ENCODE data around the gene RAB31.

Gene RAB31, protein sequence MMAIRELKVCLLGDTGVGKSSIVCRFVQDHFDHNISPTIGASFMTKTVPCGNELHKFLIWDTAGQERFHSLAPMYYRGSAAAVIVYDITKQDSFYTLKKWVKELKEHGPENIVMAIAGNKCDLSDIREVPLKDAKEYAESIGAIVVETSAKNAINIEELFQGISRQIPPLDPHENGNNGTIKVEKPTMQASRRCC

DNA sequence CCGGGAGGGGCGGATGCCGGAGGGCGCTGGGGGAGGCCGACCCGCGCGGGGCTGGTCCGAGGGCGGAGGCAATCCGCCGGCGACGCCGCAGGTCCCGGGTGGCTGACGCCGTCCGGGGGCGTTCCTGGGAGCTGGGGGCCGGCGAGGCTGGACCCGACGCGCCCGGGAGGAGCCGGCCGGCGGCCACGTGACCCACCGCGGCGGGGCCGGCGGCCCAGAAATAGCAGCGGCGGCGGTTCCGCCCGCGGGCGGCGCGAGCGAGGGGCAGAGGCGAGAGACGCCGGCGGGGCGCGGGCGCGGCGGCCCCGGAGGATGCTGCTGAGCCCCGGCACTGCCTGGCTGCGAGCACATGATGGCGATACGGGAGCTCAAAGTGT, at the start of gene RAB31:
Gene RAB31, plus strand, starts transcription at position 245 of the 377 bp plus-strand sequence. Its CDS starts 105 bp downstream, at position 350.
- no peak for DNase-seq (ENCODE audit: extremely low read depth, low read depth)
- TF ChIP-seq, protein P1, sequence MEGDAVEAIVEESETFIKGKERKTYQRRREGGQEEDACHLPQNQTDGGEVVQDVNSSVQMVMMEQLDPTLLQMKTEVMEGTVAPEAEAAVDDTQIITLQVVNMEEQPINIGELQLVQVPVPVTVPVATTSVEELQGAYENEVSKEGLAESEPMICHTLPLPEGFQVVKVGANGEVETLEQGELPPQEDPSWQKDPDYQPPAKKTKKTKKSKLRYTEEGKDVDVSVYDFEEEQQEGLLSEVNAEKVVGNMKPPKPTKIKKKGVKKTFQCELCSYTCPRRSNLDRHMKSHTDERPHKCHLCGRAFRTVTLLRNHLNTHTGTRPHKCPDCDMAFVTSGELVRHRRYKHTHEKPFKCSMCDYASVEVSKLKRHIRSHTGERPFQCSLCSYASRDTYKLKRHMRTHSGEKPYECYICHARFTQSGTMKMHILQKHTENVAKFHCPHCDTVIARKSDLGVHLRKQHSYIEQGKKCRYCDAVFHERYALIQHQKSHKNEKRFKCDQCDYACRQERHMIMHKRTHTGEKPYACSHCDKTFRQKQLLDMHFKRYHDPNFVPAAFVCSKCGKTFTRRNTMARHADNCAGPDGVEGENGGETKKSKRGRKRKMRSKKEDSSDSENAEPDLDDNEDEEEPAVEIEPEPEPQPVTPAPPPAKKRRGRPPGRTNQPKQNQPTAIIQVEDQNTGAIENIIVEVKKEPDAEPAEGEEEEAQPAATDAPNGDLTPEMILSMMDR (IDR thresholded peaks at IDR 0.05; ENCODE audit: low read depth, low read length) = no peak; the same call in 1 of the 2 replicates

- TF ChIP-seq, protein P1 (IDR thresholded peaks at IDR 0.05; ENCODE audit: low read depth, low read length) = no peak
- no peak for DNase-seq (ENCODE audit: extremely low read depth, low read depth)
Measured at GRCh38 chr18:9659499-9660375, 48.4 kb upstream of the RAB31 start.

DNA sequence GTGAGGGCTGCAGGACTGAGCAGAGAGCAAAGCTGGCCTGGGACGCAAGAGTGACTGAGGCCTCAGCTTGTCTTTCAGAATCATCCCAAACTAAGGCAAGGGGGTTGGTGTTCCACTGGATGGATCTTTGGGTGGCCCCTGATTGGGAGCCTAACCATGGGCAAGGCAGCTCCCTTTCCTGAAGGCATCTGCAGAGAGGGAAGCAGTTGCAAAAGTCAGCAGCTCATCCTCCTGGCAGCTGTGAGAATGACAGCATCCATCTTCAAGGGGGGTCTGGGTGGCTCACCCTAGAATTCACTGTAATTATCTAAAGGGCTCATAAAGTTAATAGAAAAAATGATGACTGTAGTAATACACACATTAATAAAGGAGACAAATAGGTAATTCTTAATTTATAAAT, 46.5 kb upstream of the RAB31 start:
- DNase-seq (ENCODE audit: extremely low read depth, low read depth) = no peak
- TF ChIP-seq, protein P1 (IDR thresholded peaks at IDR 0.05; ENCODE audit: low read depth, low read length) = peak; percentile 34

DNA sequence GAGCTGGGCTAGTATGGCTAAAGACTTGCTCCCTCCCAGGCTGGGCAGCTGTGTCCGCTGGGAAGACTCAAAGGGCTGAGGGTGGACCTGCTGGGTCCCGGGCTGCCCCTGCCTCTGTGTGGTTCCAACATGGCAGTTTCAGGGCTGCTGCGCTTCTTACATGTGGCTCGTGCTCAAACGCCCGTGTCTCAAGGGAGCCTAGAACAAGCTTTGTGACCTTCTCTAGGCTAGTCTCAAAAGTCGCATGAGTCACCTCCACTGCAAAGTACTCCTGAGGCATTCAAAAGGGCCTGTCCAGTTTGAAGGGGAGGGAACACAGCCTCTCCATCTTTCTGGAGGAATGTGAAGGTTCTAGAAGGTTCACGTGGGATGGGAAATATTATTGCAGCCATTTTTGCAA, 44.7 kb upstream of the RAB31 start:
- TF ChIP-seq, protein P1 (IDR thresholded peaks at IDR 0.05; ENCODE audit: low read depth, low read length) = no peak
- no peak for DNase-seq (ENCODE audit: extremely low read depth, low read depth)

- no peak for DNase-seq (ENCODE audit: extremely low read depth, low read depth)
- TF ChIP-seq, protein P1 (IDR thresholded peaks at IDR 0.05; ENCODE audit: low read depth, low read length) = no peak
Measured at GRCh38 chr18:9665314-9665713, 42.8 kb upstream of the RAB31 start.

DNA sequence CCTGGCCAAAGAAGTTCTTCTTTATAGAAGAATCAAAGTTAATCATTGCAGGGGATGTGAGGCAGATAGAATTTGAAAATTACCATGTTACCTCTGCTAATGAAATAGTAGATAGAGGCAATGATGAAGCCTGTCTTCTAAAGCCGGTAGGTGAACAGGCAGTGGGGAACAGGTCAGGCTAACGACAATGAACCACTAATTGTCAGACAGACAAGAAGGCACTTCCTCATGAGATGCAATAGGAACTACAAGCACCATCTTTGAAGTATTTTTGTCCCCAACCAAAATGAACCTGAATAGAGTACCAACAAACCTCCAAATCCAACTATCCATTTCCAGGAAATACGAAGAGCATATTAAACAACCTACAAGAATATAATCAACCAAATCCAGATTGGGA, 41.6 kb upstream of the RAB31 start:
- DNase-seq (ENCODE audit: extremely low read depth, low read depth) = no peak
- TF ChIP-seq, protein P1 (IDR thresholded peaks at IDR 0.05; ENCODE audit: low read depth, low read length) = no peak

DNA sequence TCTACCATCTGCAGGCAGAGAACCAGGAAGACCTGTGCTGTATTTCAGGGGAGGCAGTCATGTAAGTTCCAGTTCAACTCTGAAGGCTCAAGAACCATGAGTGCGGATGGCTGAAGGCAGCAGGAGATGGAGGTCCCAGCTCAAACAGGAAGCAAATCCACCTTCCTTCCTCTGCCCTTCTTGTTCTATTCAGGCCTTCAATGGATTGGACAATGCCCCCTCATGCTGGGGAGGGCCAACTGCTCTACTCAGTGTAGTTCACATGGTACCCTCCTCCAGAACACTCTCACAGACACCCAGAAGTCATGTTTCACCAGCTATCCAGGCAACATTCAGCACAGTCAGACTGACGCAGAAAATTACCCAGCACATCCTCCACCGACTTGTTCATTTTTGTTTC, 39.1 kb upstream of the RAB31 start:
- TF ChIP-seq, protein P1 (IDR thresholded peaks at IDR 0.05; ENCODE audit: low read depth, low read length) = no peak

More for the DNA sequence above, 39.1 kb upstream of the RAB31 start:
- DNase-seq (ENCODE audit: extremely low read depth, low read depth) = no peak

Measured in AG09319 (cell line).